AG10803 (cell line): ENCODE data around the gene TEAD2.
A peak's percentile ranks its signal among the peaks of the same experiment; 100 is the strongest.

Experiments used
- DNase-seq: peaks from one replicate; pipeline ENCODE4 v3.0.0; 2010; ENCODE audit warnings: low read depth
- H3K4me3 ChIP-seq: 2 replicates; pipeline ENCODE4 v1.5.1; 2011; ENCODE audit warnings: mild to moderate bottlenecking, low read length, control low read depth
- TF ChIP-seq, protein P1 (sequence below): conservative IDR thresholded peaks from 2 replicates; pipeline ENCODE4 v1.5.1; 2011; ENCODE audit warnings: mild to moderate bottlenecking, low read length, control low read depth, inconsistent platforms

The TEAD2 gene

DNA sequence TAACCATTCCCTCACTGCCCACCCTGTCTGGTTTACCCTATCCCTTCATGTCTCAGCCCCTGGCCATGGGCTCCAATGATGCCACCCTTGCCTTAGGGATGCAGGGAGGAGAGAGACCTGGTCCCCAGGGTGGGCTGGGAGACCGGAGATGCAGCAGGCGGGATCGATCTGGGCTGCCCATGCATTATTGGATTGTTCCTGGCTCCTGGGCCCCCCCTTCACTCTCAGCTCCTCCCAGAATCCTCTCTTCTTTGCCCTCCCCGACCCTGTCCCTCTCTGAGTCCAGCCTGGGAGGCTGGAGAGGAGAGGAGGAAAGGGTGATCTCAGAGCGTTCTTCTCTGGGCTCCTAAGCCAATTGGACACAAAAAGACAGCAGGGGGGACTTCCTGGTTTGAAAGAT is 31.7 kb upstream of the TEAD2 start:
- DNase-seq = no peak
- TF ChIP-seq, protein P1, sequence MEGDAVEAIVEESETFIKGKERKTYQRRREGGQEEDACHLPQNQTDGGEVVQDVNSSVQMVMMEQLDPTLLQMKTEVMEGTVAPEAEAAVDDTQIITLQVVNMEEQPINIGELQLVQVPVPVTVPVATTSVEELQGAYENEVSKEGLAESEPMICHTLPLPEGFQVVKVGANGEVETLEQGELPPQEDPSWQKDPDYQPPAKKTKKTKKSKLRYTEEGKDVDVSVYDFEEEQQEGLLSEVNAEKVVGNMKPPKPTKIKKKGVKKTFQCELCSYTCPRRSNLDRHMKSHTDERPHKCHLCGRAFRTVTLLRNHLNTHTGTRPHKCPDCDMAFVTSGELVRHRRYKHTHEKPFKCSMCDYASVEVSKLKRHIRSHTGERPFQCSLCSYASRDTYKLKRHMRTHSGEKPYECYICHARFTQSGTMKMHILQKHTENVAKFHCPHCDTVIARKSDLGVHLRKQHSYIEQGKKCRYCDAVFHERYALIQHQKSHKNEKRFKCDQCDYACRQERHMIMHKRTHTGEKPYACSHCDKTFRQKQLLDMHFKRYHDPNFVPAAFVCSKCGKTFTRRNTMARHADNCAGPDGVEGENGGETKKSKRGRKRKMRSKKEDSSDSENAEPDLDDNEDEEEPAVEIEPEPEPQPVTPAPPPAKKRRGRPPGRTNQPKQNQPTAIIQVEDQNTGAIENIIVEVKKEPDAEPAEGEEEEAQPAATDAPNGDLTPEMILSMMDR = no peak
- H3K4me3 ChIP-seq = no peak overlapping the region

DNA sequence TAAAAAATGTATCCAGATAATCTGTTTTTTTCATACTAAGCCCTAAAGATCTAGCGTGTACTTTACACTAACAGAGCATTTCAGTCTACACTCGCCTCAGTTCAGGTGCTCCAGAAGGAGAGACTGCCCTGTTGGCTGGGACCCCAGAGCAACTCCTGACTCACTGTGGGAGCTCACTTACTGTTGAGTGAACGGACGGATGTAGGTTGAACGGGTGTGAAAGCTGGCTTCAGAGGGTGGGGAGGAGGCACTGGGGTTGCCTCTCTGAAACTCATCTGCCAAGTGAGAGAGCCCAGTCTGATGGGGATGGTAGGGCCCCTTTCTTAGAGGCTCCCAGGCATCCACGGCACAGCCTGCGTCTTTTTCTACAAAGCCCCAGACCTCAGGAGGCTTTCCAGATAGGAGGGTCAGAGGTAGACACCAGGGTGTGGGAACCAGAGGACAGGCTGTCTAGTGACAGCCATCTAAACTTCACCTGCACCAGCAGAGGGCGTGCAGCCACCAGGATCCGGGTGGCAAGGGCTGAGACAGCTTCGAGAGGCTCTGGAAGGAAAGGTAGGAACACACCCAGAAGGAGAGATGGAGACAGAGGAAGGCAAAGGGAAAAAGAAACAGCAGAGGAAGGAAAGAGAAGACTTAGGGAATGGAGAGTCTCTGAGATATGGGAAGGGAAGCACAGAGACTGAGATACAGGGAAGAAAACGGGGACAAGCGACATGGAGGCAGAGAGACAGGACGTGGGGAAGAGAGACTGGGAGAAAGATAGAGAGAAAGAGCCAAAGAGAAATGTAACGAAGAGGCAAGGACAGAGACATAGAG is 29.6 kb upstream of the TEAD2 start:
- peak; percentile 62 for DNase-seq
- H3K4me3 ChIP-seq = no peak overlapping the region
- TF ChIP-seq, protein P1 = peak; percentile 73

- TF ChIP-seq, protein P1 = no peak
- H3K4me3 ChIP-seq = no peak overlapping the region
Observed at GRCh38 chr19:49390929-49391359, 28.7 kb upstream of the TEAD2 start.

GRCh38 chr19:49390131-49390928 is 28.1 kb upstream of the TEAD2 start:
- TF ChIP-seq, protein P1 = no peak
- no peak for DNase-seq
- H3K4me3 ChIP-seq = no peak overlapping the region

More at GRCh38 chr19:49390929-49391359, 28.7 kb upstream of the TEAD2 start:
- no peak for DNase-seq

GRCh38 chr19:49389406-49389805 is 27.2 kb upstream of the TEAD2 start:
- DNase-seq = no peak
- H3K4me3 ChIP-seq = no peak overlapping the region
- TF ChIP-seq, protein P1 = no peak

- TF ChIP-seq, protein P1 = no peak
- no peak within 1 kb of the TSS for H3K4me3 ChIP-seq
- DNase-seq = peak; percentile 53
Observed at GRCh38 chr19:49387936-49388372, 25.7 kb upstream of the TEAD2 start, which contains the start of gene KASH5. Gene KASH5 (plus strand): TSS chr19:49388249. CDS start chr19:49390884, 2,635 bp downstream.

DNA sequence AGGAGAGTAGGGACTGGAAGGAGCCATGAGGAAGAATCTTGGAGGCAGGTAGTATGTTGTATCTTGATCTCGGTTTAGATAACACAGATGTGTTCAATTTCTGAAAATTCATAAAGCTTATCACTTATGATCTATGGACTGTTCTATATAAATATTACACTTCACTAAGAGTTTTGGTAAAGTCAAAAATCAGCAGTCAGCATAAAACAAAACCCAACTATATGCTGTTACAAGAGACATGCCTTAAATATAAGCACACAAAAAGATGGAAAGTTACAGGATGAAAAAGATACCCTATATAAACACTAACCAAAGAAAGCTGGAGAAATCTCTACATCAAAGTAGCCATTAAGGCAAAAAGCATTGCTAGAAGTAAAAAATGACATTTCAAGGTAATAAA is 21.4 kb upstream of the TEAD2 start:
- no peak overlapping the region for H3K4me3 ChIP-seq
- no peak for DNase-seq
- TF ChIP-seq, protein P1 = no peak
